NCI-H748 (cell line): Measurements from ENCODE around the gene SDF2L1.
"Not testable (repeated sequence)": the region's sequence is repeated elsewhere in the genome, so short reads cannot be mapped to it uniquely, and the experiment has no call there.

Experiments
- DNase-seq: peaks from one replicate; lab custom pipeline; 2025; ENCODE audit not compliant: unreplicated experiment; lab: John Stamatoyannopoulos, UW

The SDF2L1 gene

DNA sequence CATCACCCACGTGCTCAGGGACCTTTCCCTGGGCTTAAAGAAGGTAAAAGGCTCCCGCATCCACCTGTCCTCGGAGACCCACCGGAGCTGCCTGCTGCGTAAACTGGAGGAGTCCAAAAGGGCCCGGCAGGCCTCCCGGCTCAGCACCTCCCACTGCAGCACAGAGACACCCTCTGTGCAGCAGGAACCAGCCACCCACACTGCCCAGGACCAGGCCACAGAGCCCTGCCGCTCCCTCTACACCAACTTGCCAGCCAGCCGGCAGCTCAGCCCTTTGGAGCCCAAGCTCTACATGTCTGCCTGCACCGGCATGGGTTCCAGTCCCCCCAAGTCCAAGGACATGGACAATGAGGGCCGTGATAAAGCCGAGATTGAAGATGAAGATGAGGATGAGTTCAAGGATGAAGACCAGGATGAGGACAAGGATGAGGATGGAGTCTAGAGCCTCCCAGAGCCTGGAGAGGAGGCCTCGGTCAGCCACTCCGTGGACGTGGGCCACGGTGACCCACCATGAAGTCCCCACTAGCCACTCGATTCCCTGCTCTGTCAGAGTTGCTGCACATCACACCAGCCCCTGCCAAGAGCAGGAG is 5.4 kb upstream of the SDF2L1 start:
- no peak for DNase-seq

DNA sequence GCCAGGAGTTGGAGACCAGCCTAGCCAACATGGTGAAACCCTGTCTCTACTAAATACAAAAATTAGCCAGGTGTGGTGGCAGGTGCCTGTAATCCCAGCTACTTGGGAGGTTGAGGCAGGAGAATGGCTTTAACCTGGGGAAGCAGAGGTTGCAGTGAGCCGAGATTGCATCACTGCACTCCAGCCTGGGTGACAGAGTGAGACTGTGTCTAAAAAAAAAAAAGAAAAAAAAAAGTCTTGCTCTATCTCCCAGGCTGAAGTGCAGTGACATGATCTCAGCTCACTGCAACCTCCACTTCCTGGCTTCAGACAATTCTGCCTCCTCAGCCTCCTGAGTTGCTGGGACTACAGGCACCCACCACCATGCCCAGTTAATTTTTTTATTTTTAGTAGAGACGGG is 4.7 kb upstream of the SDF2L1 start:
- DNase-seq: not testable (repeated sequence)

GRCh38 chr22:21639359-21639758 is 2.7 kb upstream of the SDF2L1 start:
- no peak for DNase-seq

GRCh38 chr22:21640810-21641209 is 1.3 kb upstream of the SDF2L1 start:
- DNase-seq: no peak

DNA sequence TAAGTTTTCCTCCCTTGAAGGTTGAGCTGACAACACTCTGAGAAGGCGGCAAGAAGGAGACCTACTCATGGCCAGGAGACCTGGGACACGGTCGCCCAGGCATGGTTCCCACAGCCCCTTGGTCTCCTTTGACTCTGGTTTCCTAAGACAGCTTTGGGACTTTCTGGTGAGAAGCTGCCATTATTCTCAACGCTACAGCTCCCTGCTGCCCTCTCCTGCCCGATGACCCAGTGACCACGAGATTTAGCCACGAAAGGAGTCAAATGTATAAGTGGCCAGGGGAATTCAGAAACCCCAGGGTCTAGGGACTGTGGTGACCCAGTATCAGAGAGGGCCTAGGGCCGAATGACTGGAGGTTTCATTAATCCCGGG is 699 bp upstream of the SDF2L1 start:
- peak; percentile 46 for DNase-seq

GRCh38 chr22:21642584-21643448 is 714 bp downstream of the SDF2L1 start:
- peak; percentile 73 for DNase-seq

GRCh38 chr22:21643533-21644357 is 1.6 kb downstream of the SDF2L1 start:
- no peak for DNase-seq

GRCh38 chr22:21645513-21645912 is 3.4 kb downstream of the SDF2L1 start:
- not testable (repeated sequence) for DNase-seq

- DNase-seq: peak; percentile 67
Observed at GRCh38 chr22:21646608-21647590, 4.8 kb downstream of the SDF2L1 start.

DNA sequence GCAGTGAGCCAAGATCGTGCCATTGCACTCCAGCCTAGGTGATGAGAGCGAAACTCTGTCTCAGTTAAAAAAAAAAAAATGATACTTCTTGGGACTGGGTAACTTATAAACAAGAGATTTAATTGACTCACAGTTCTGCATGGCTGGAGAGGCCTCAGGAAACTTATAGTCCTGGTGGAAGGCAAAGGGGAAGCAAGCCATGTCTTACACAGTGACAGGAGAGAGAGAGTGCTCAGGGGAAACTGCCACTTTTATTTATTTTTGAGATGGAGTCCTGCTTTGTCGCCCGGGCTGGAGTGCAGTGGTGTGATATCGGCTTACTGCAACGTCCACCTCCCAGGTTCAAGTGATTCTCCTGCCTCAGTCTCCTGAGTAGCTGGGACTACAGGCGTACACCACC is 8.2 kb downstream of the SDF2L1 start:
- DNase-seq: no peak

DNA sequence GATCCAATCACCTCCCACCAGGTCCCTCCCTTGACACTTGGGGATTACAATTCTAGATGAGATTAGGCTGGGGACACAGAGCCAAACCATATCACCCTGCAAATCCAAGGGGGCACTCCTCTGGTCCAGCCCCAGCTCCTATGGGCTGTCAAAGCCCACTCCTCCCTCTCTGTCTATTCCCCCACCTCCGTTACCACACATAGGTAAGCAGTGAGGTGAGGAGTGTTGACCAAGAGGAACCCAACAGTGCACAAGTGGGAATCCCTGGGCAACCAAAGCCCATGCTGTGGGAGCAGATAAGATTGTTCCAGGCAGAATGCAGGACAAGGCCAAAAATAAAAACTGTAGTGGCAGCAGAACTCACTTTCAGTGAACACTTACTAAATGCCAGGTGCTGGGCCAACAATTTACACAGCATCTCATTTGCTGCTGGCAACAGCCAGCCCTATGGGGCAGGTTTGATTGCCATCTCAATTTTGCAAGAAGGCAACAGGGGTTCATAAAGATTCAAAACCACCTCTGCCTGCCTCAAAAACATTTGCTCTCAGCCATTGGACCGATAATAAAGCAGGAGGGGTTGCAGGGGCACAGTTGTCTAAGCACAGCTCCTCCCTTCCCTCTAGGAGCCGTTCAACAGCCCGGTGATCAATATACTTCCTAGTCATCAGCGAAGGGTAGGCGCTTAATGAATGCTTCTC is 8.9 kb downstream of the SDF2L1 start:
- peak; percentile 42 for DNase-seq

DNA sequence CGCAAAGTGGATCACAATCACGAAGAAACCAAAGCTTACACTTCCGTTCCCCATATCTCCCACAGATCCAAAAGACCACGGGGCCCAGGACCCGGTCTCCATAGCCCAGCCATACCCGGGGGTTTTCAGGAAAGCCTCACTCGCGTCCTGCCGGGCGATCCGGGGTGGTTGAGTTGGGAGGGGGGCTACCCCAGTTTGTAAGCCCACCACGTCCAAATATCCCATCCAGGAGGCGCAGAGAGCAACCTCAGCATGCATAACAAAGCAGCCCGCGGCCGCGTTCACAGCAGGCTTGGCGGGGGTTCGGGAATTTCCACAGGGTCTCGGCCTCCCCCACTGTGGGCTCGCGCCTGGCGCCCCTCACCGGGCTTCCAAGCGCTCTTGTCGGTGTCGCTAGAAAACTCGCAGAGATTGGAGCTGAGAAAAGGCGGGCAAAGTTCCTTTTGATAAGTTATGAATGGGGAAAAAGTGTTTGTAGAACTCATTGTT is 9.5 kb downstream of the SDF2L1 start:
- DNase-seq: no peak

DNA sequence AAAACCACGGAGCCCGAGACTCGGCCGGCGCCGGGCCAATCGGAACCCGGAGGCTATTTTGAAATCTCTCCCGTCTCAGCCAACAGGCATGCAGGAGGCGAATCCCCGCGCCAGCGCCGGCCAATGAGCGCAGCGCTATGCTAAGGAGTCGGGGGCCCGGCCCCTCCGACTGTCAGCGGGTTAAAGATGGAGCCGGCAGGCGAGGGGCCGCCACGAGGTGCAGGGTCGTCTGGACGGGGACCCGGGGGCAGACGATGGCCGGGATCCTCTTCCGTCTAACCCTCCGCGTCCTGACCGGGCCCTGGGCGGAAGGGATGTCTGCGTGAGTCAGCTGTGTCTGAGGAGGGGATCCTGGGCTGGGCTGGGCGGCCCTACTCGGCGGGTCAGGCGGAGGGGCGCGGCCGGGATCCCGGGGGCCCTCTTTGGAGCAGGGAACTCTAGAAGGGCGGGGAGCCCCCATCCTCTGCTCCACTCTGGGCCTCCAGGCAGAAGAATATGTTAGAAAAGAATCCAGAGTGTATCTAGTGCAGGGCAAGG is 10.0 kb downstream of the SDF2L1 start:
- DNase-seq: peak; percentile 91

DNA sequence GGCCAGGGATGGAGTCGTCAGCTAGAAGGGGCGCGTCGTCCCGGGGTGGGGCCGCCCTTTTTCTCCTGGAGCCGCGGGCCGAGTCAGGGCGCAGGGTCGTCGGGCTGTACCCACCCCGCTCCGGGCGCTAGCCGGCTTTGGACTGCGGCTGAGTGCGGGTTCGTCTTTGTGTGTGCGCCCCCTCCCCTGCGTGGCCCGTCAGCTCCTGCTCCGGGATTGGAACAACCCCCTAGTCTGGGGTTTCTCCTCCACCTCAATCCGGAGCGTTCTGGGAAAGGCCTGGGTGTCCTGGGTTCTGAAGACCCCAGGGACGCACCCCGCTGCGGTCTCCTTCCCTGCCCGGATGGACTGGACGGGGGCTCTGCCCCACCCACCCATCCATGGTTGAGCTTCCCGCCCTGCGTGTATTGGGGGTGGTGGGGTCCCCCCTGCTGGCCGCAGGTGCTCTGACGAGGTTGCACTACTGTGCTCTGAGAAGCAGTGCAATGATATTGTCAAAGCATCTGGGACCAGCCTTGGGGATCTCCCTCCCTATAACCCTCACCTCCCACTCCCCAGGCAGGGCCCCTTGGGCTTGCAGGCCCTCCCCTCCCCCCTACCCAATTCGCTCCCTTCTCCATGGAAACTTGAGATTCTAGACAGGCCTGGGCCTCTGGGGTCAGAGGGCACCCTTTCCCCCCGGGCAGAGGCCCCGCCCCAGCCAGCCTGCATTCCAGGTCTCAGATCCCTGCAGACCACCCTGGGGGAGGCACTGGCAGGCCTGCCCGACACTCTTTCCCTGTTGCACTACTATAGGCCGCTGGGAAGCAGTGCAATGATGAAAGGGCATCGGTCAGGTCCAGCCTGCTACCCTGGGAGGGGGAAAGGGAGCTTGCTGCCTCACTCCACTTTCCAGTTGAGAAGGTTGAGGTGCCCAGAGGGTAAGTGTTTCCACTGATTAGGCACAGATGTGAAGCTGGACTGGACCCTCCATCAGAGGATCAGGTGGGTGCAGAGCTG is 10.7 kb downstream of the SDF2L1 start:
- DNase-seq: peak; percentile 7

DNA sequence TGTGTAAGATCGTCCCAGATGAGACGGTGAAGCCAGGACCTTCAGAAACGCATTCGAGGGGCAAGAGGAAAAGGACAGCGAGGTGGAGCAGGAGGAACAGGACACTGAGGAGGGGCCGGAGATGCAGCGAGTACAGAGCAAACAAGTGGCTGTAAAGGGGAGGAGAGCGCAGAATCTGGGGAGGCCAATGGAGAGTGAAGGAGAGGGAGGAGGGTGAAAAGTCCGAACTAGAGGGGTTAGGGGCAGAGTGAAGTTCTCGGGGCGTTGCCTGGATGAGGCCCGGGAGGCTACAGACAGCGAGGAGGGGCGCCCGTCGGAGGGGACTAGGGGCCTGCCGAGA is 14.9 kb downstream of the SDF2L1 start:
- no peak for DNase-seq

GRCh38 chr22:21657360-21658032 is 15.4 kb downstream of the SDF2L1 start:
- peak; percentile 90 for DNase-seq

DNA sequence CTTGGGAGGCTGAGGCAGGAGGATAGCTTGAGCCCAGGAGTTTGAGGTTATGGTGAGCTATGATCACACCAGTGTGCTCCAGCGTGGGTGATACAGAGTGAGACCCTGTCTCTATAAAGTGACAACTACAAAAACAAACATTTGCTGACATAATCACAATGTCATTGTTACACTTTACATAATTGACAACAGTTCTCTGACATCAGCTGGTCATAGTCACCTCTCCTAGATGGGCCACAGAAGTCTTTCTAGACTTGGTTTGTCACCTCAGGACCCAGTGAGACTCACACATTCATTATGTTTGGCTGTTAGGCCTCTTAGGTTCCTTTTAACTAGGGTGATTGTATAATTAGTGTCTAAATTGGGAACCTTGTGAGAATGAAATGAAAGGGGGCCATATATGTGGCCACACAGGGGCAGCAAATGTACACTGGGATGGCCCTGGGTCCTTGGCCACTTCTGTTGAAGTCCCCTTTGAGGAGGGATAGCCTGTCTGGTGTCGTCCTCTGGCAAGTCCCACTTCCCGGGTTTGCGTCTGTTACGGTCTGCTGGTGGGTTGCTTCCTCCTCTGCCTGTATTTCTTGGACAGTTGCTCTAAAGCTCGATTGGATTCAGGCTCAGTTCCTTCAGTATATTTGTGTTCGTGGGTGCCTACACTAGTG is 17.9 kb downstream of the SDF2L1 start:
- DNase-seq: no peak
